OCI-M2 (cell line): ENCODE data around the gene GRID2IP.

Experiments
- DNase-seq: peaks from one replicate; lab custom pipeline; 2025; ENCODE audit not compliant: unreplicated experiment; lab: John Stamatoyannopoulos, UW

GRID2IP gene

DNA sequence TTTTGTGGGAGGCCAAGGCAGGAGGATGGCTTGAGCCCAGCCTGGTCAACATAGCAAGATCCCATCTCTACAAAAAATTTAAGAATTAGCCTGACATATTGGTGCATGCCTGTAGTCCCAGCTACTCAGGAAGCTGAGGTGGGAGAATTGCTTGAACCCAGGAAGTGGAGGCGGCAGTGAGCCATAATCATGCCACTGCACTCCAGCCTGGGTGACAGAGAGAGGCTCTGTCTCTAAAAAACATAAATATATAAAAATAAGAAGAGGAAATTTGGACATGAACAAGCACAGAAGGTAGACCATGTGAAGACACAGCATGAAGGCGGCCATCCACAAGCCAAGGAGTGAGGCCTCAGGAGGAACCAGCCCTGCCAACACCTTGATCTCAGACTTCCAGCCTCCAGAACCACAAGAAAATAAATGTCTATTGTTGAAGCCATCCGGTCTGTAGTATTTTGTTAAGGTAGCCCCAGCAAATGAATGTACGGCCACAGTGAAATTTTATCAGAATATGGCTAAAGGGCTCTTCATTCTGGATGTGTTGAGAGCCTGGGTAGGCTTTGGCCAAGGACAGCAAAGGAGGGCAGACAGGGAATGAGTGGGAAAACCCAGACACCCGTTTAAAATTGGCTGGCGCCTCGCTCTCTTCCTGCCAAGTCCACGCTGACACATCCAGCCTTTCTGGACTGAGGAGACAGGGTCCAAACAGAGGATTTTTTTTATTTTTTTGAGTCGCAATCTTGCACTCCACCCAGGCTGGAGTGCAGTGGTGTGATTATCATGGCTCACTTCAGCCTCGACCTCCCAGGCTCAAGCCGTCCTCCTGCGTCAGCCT, 12.9 kb upstream of the GRID2IP start:
- no peak for DNase-seq

DNA sequence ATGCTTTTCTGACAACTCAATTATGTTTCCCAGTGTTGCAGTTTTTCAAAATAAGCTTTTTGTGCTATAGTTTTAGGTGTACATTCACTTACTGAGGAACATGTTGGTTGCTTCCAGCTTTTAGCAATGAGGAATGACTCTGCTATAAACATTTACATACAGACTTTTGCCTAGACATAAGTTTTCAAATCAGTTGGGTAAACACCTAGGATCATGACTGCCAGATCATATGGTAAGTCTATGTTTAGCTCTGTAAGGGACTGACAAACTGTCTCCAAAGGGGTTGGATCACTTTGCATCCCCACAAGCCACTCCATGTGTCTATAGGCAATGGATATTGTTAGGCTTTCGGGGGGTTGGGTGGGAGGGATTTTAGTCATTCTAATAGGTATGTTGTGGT, 10.8 kb upstream of the GRID2IP start:
- no peak for DNase-seq

DNA sequence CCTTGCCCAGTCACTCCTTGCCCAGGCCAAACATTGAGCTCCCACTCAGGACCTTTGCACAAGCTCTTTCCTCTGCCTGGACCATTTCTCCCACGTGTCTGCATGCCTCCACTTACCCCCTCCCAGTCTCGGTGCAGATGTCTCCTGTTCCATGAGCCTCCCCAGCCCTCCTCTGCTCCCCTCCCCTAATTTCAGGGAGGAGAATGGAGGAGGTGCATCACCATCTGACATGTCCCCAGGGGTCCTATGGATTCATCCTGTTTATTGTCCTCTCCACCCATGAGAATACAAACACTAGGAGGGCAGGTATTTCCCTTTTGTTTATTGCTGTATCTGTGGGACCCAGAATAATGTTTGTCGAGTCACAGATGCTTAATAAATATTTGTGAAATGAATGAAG, 8.6 kb upstream of the GRID2IP start:
- DNase-seq, result no peak

DNA sequence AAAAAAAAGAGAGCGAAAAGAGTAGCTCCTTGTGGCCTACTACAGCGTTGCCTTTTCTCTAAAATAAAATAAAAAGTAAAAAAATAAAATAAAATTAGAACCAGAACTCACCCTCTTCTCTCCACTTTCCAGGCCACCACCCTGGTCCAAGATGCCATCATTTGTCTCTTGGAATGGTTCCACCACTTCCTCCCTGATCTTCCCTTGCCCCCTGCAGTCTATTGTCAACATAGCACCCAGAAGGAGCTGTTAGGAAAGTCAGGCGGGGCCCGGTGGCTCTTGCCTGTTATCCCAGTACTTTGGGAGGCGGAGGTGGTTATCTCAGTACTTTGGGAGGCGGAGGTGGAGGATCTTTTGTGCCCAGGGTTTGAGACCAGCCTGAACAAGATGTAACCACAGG, 7.6 kb upstream of the GRID2IP start:
- DNase-seq, result no peak

DNA sequence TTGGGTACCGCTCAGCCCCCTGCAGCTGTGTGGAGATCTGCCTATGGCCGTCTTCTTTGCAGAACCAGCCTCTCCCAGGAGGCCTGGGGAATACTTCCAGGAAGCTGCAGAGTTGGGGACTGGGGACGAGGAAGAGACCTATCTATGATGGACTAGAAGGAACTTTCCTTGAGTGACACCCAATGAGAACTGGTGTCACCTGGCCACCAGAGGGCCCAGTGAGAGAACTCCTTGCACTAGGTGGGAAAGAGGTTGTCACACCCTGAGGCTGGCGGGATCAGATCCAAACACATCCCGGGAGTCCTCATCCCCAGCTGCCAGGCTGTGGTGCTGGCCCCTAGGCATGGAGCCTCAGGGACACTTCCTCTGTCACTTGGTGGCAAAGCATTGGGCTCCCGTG, 4.9 kb upstream of the GRID2IP start:
- no peak for DNase-seq

DNA sequence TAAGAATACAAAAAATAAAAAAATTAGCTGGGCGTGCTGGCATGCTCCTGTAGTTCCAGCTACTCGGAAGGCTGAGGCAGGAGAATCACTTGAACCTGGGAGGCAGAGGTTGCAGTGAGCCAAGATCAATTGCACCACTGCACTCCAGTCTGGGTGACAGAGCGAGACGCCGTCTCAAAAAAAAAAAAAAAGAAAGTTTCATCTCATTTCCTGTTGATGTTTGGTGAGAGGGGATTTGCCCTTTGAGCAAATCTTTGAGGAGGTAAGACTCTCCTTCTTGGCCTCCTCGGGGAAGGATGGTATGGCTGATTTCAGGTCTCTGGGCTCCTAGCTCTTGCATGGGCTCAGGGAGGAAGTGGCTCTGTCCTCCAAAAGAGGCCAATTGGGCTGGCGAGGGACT, 3.6 kb upstream of the GRID2IP start:
- no peak for DNase-seq

DNA sequence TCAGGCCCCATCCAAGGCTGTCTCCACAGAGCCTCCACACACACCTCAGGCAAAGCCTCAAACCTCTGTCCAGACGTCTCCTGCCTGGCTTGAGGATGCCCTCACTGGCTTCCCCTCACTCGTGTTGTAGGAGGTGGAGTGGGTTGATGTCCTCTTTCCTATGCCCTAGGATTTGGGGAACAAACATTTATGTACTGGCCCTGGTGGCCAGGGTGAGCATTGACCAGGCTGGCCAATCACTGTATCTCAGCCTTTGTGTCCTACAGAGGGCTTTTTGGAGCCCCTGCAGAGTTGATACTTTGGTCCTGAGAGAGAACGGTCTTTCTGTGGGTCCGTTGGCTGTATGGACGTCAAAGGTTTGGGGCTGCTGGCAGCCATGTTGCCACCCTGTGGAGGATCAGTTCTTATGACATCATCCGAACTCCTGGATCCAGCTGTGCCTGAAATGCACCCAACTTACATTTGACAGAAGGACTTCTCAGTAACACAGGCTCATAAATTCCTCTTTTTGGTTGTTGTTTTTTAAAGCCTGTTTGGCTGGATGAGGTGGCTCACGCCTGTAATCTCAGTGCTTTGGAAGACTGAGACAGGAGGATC, 2.3 kb upstream of the GRID2IP start:
- DNase-seq, result no peak

DNA sequence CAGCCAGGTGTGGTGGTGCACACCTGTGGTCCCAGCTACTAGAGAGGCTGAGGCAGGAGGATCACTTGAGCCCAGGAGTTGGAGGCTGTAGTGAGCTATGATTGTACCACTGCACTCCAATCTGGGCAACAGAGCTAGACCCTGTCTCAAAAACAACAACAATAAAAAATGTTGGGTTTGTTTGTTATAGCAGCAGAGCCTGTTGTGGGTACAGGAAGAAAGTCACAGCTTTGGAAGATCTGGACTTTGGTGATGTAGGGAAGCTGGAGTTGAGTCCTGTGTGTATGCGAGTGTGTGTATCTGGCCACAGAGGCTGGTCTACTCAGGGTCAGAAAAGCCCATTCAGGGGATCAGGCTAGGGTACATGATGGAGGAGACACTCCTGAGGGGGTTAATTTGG, 3.9 kb downstream of the GRID2IP start:
- no peak for DNase-seq

DNA sequence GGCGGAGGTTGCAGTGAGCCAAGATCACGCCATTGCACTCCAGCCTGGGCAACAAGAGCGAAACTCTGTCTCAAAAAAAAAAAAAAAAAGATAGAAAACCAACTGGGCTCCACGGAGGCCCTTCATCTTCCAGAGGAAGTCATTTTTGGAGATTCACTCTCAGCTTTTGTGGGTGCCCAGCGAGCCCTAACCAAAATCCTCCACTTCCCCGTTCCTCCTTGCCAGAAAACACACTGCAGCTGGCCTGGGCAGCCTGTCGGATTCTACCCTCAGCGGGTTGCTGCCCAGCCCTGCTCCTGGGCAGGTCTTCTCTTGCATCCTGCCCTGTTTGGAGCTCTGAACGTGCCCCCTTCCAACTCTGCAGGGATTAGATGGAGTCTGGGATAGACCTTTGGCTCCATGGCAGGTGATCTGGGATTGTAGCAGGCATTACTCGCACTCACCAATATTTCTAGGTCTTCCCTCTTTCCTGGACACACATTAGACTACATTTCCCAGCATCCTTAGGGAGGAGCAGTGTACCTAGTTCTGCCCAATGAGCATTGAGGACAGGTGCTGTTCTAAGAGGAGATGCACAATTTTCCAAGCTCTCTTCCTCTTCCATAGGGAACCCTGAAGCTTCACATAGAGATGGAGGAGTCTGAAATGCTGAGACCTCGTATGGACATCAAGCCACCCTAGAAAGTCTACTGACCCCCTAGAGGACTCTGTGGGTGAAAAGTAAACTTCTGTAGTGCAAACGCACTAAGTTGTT, 4.6 kb downstream of the GRID2IP start:
- DNase-seq, result no peak

DNA sequence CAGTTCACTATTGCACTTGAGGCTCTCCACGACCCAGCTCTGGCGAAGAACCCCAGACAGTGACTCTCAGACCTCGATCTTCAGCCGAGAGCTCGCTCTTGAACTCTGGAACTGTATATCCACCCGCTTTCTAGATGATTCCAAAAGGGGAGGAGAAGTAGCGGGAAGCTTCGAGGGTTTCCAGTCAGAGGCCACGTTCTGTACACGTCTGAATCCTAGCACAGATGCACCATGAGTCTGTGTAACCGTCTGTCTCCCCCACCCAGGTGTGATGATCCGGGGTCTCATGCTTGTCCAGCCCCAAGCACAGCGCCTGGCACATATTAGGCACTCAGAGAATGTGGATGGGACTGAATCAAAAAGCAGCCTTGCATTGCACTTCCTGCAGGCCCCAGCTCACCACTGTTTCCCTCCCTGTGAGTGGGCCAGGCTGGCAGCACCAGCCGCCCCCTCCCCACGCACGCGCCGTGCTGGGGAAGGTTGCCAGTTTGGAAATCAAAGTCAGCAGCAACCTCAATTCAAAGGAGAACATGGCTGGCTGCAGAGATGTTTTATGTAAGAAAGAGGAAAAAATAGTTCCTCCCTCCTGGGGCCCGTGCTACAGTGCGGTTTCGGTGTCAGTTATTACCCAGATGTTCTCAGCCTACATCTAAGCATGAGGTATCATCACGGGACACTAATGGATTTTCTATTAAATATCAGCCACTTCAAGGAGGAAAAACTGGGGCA, 5.7 kb downstream of the GRID2IP start:
- no peak for DNase-seq

DNA sequence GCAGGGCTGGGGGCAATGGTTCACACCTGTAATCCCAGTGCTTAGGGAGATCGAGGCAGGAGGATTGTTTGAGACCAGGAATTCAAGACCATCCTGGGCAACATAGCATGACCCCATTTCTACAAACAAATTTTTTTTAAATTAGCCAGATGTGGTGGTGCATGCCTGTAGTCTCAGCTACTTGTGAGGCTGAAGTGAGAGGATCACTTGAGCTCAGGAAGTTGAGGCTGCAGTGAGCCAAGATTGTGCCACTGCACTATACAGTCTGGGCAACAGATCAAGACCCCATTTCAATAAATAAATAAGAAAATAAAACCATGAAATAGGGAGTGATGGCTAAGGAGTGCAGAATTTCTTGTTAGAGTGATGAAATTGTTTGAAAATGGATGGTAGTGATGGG, 8.9 kb downstream of the GRID2IP start:
- no peak for DNase-seq

DNA sequence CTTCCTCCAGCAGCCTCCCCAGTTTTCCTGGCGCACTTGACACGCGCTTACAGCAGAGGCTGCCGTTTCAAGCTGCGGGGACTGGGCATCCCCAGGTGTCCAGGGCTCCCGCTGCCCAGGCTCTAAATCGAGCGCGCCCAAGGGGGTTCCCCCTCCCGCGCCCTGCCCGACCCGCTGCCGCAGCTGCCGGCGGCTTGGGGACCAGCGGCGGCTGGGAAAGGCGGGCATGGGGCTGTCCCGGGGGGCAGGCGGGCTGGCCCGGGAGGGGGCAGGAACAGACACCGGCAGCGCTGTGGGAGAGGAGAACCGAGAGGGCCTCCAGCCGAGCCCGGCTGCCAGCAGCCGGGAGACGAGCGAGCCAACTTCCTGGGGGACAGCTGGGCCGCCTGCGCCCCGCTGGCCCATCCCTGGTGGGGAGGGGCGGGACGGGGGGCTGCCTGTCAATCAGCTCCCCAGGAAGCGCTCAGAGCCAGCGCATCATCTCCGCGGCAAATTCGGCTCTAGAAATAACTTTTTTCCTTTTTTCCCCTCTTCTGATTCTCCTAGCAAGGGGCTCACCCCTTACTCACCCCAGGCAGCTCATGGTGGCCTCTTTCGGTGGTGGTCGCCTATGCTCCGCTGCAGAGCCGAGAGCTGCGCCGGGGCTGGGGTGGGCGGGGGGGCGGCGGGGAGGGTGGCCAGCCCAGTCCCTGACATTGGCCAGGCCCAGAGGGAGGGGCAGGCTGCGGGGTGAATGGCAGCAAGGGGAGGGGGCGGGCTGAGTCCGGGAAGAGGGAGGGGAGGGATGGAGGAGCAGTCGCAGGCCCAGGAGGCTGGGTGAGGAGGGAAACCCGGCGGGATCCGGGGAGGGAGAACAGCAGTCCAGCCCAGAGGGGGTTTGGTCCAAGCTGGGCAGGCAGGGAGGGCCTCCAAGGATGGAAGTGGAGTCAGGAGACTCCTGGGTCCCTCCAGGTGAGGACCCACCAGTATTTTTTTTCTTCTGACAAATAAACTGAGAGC, 14.7 kb downstream of the GRID2IP start:
- DNase-seq, result no peak

DNA sequence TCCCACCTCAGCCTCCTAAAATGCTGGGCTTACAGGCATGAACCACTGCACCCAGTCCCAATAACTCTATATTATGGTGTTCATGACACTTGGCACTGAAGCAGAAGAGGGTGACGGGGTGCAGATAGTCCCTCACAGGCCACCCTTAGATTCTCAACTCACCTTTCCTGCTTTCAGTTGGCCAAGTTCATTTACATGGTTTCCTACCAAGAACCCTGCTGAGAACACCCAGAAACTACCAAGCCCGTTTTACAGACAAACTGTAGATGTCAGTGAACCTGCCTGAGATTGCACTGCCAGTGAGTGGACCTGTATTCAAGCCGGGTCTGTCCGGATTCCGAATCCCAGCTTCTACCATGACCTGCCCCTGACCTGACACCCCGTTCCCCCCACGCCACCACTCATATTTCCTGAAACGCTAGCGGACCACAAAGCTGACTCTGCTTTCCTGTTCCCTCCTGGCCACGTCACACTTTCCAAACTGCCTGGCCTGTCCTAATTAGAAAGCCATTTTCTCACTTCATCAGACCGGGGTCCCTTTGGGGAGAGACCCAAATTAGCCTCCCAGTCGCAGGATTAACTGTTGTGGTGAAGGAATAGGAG, 17.3 kb downstream of the GRID2IP start:
- no peak for DNase-seq

DNA sequence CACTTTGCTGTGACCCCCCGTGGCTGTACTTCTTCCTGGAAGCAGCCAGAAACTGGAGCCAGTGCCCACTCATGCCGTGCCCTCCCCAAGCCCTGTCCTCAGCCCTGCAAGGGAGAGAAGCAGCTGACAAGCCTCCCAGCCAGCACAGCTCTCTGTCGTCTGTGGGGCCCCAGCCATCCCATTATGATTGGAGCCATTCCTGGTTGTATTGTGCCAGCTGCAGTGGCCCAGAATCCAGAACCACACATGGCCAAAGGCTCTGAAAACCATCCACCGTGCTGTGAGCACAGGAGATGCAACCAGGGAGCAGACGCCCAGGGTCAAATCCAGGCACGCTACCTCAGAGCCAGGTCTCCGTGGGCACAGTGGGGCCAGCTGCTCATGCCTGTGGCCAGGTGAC, 18.7 kb downstream of the GRID2IP start:
- no peak for DNase-seq

DNA sequence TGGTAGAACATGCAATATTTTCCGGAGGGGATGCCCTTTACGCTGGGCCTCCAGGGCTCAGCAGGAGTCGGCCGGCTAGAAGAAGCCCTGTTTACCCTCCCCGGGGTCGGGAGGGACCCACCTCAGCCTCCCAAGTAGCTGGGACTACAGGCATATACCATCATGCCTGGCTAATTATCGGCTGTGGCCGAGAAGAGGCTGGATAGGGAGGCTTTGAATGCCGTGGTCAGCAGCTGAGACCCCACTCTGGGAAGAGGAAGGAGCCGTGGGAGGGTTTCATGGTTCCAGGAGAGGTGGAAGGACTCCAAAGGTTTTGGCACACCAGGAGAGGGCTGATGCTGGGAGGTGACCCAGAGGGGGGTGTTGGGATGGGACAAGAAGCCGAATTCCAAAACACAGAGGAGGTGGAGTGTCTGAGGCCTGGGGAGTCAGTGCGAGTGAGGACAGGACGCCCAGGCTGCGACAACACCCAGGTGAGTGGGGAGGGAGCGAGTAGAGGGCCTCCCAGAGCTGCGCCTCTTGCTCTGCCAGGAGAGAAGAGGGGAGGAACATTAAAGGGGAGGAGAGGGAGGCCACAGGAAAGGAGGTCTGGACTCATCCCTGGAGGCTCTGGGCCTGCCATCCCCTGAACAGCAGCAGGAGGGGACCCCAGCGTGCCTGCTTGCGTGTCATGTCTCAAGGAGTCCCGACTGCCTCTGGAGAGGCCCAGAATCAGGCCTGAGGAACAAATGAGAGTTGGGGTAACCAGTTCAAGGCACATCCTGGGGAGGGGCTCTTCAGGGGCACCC, 19.6 kb downstream of the GRID2IP start:
- no peak for DNase-seq

DNA sequence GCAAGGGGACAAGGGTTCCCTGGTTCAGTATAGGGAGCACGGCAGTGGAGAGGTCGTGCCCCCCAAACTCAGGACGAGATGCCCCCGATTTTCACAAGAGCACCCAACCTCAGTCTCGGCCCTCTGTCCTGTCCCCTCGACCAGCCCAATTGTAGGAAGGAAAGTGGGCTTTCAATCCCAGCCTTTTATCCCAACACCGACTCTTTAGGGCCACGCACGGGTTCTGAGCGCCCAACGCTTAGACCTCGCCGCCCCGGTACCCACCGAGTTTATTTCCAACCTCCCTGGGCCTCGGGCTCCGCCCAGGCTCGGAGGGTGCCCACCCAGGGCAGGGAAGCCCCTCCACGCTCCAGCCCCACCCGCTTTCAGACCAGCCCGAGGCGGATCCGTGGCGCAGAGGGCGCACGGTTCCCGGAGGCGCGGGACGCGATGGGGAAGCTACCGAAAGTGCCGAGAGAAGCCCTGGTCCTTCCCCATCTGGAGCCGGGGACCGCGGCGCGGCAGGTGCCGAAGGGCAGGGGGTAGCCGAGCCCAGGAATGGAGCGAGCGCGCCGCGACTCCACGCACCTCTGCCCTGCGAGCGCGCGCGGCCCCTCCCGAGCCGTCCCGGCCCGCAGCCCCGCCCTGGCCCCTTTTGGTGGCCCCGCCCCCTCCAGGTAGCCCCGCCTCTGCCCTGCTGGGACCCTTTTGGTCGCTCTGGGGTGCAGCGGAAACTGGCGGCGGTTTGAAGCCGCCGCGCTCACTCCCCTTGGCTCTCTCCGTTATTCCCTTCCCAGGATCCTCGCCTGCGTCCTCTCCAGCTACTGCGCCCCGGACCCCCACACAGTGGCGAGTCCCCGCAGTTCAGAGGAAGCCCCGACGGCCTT, 20.4 kb downstream of the GRID2IP start:
- no peak for DNase-seq

DNA sequence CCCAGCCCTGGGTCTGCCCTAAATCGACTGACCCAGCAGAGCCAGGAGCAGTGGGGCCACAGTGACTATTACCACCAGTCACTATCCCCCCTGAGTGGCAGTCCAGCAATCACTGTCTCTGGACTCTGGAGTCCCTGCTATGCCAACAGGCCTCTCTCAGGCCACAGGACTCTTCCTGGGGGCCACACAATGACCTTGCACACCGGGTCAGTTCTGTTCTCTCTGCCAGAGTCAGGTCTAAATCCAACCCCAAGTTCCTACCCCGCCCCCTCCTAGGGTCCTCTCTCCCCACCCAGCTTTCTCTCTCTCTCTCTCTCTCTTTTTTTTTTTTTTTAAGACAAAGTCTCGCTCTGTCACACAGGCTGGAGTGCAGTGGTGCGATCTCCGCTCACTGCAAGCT, 21.6 kb downstream of the GRID2IP start:
- no peak for DNase-seq
